Neural progenitor cell (in vitro differentiated cells): ENCODE data around the gene CYB561D1. TPM values are rescaled to one million over a fixed set of nuclear protein-coding genes. Genes with fewer than 3 reads are reported as not detected.

ENCODE experiments used
- DNase-seq: peaks from one replicate; pipeline ENCODE4 v3.0.0-alpha.2; 2016; ENCODE audit warnings: low spot score
- H2AFZ ChIP-seq: fragments of 200-600 bp; sonication (generic); replicated peaks from 2 replicates; pipeline ENCODE4 v1.6.1; 2016; ENCODE audit warnings: antibody characterized with exemption
- H3F3A ChIP-seq: fragments of 200-600 bp; sonication (generic); 2 replicates; pipeline ENCODE4 v1.6.1; 2016; ENCODE audit warnings: antibody characterized with exemption, low read depth
- H3K27ac ChIP-seq: fragments of 200-600 bp; sonication (generic); 2 replicates; pipeline ENCODE4 v1.5.1; 2016; ENCODE audit warnings: mild to moderate bottlenecking
- H3K27me3 ChIP-seq: fragments of 200-600 bp; sonication (generic); 2 replicates; pipeline ENCODE4 v1.6.1; 2016; ENCODE audit warnings: mild to moderate bottlenecking, moderate library complexity
- H3K36me3 ChIP-seq: fragments of 200-600 bp; sonication (generic); 2 replicates; pipeline ENCODE4 v1.5.1; 2016
- H3K4me1 ChIP-seq: fragments of 200-600 bp; sonication (generic); 2 replicates; pipeline ENCODE4 v1.6.1; 2016; ENCODE audit warnings: mixed run types
- H3K4me2 ChIP-seq: fragments of 200-600 bp; sonication (generic); 2 replicates; pipeline ENCODE4 v1.6.1; 2016
- H3K4me3 ChIP-seq: fragments of 200-600 bp; sonication (generic); 2 replicates; pipeline ENCODE4 v1.5.1; 2016
- H3K79me2 ChIP-seq: fragments of 200-600 bp; sonication (generic); 2 replicates; pipeline ENCODE4 v1.6.1; 2016; ENCODE audit warnings: low read depth
- H3K9ac ChIP-seq: fragments of 200-600 bp; sonication (generic); 2 replicates; pipeline ENCODE4 v1.6.1; 2016
- H3K9me3 ChIP-seq: fragments of 200-600 bp; sonication (generic); 2 replicates; pipeline ENCODE4 v1.5.1; 2016; ENCODE audit warnings: low read depth
- H4K20me1 ChIP-seq: fragments of 200-600 bp; sonication (generic); 2 replicates; pipeline ENCODE4 v1.6.1; 2016; ENCODE audit warnings: low read depth
- H3K27ac Mint-ChIP-seq: 3 replicates; pipeline ENCODE4 v1.8.0; 2021; ENCODE audit warnings: mixed read lengths
- H3K27me3 Mint-ChIP-seq: 2 replicates; pipeline ENCODE4 v1.8.0; 2022; ENCODE audit warnings: low read depth, mild to moderate bottlenecking, inconsistent platforms, moderate library complexity, mixed read lengths; ENCODE audit not compliant: insufficient read depth
- H3K36me3 Mint-ChIP-seq: 3 replicates; pipeline ENCODE4 v1.8.0; 2021; ENCODE audit warnings: mixed read lengths
- H3K4me1 Mint-ChIP-seq: 3 replicates; pipeline ENCODE4 v1.8.0; 2021; ENCODE audit warnings: mixed read lengths
- H3K4me3 Mint-ChIP-seq: 3 replicates; pipeline ENCODE4 v1.8.0; 2021; ENCODE audit warnings: mild to moderate bottlenecking, moderate library complexity, mixed read lengths
- H3K9me3 Mint-ChIP-seq: 3 replicates; pipeline ENCODE4 v1.8.0; 2020; ENCODE audit warnings: mixed read lengths
- CTCF ChIP-seq: fragments of 200-600 bp; sonication (generic); IDR thresholded peaks from 2 replicates; pipeline ENCODE4 v1.5.1; 2017; ENCODE audit warnings: antibody characterized with exemption, mild to moderate bottlenecking
- EZH2 ChIP-seq: fragments of 200-600 bp; sonication (generic); IDR thresholded peaks from 2 replicates; pipeline ENCODE4 v1.6.1; 2017; ENCODE audit warnings: antibody characterized with exemption, mild to moderate bottlenecking, moderate library complexity
- EZH2phosphoT487 ChIP-seq: fragments of 200-600 bp; sonication (generic); IDR thresholded peaks from 2 replicates; pipeline ENCODE4 v1.6.1; 2017; ENCODE audit warnings: antibody characterized with exemption
- total RNA-seq: library from RNA; depleted of rRNA; stranded (reverse); fragments of >200 nt; gene quantifications from 2 replicates; pipeline ENCODE4 v1.2.3, GENCODE V29; 2015; ENCODE audit warnings: low replicate concordance

Gene CYB561D1
- total RNA-seq, 1 donor from 2014 or later, result 4.3 TPM

- H4K20me1 ChIP-seq, result peaks cover 12% of the 10 kb centered on the region
- peak within 1 kb of the TSS; percentile 86 for H3K4me2 ChIP-seq
- H3K4me1 ChIP-seq, result peaks cover 4% of the 10 kb centered on the region
- peaks cover 25% of the 10 kb centered on the region for H3F3A ChIP-seq
- H3K9ac ChIP-seq, result no peak within 1 kb of the TSS
- Mint-ChIP-seq H3K36me3 (no peaks in the 10 kb centered on the region), H3K4me1 (peaks cover 2% of the 10 kb centered on the region), H3K27me3 (peaks cover 56% of the 10 kb centered on the region), H3K27ac (no peak within 1 kb of the TSS), H3K4me3 (peak within 1 kb of the TSS; percentile 86), H3K9me3 (no peaks in the 10 kb centered on the region)
- H3K27me3 ChIP-seq, result peaks cover 100% of the 10 kb centered on the region
- H3K4me3 ChIP-seq, result peak within 1 kb of the TSS; percentile 52
- no peak within 1 kb of the TSS for H3K27ac ChIP-seq
- H3K36me3 ChIP-seq, result no peaks in the 10 kb centered on the region
- no peaks in the 10 kb centered on the region for H3K79me2 ChIP-seq
- H2AFZ ChIP-seq, result peak within 1 kb of the TSS; percentile 72
- TF ChIP-seq CTCF (no peak), EZH2phosphoT487 (peak; percentile 92), EZH2 (peak; percentile 98)
- DNase-seq, result peak; percentile 71
- no peaks in the 10 kb centered on the region for H3K9me3 ChIP-seq
Observed at GRCh38 chr1:109466452-109467300, 27.2 kb upstream of the CYB561D1 start, which contains the start of gene SYPL2. TSS of gene SYPL2 (plus strand) at chr1:109466546. CDS start at chr1:109466844, 298 bp downstream.

GRCh38 chr1:109467301-109467777 is 26.6 kb upstream of the CYB561D1 start:
- Mint-ChIP-seq H3K36me3 (no peaks in the 10 kb centered on the region), H3K27ac (no peak overlapping the region), H3K27me3 (peaks cover 57% of the 10 kb centered on the region), H3K4me1 (peaks cover 2% of the 10 kb centered on the region), H3K9me3 (no peaks in the 10 kb centered on the region), H3K4me3 (peak overlapping the region; percentile 82)
- peak overlapping the region; percentile 52 for H3K4me3 ChIP-seq
- H3K27me3 ChIP-seq, result peaks cover 99% of the 10 kb centered on the region
- peak overlapping the region; percentile 86 for H3K4me2 ChIP-seq
- peak overlapping the region; percentile 4 for H2AFZ ChIP-seq
- H3F3A ChIP-seq, result peaks cover 25% of the 10 kb centered on the region
- DNase-seq, result peak; percentile 40
- no peak overlapping the region for H3K9ac ChIP-seq
- H3K36me3 ChIP-seq, result no peaks in the 10 kb centered on the region
- H3K79me2 ChIP-seq, result no peaks in the 10 kb centered on the region
- peaks cover 12% of the 10 kb centered on the region for H4K20me1 ChIP-seq
- peaks cover 4% of the 10 kb centered on the region for H3K4me1 ChIP-seq
- no peak overlapping the region for H3K27ac ChIP-seq
- no peaks in the 10 kb centered on the region for H3K9me3 ChIP-seq
- TF ChIP-seq CTCF (no peak), EZH2 (no peak), EZH2phosphoT487 (no peak)

GRCh38 chr1:109468061-109468460 is 25.8 kb upstream of the CYB561D1 start:
- Histone ChIP-seq H3K27me3 (peaks cover 98% of the 10 kb centered on the region), H3F3A (peaks cover 25% of the 10 kb centered on the region), H3K4me1 (peaks cover 4% of the 10 kb centered on the region), H3K4me3 (no peak overlapping the region), H3K9ac (no peak overlapping the region), H3K9me3 (no peaks in the 10 kb centered on the region), H2AFZ (no peak overlapping the region), H4K20me1 (peaks cover 12% of the 10 kb centered on the region), H3K36me3 (no peaks in the 10 kb centered on the region), H3K79me2 (no peaks in the 10 kb centered on the region), H3K4me2 (no peak overlapping the region), H3K27ac (no peak overlapping the region)
- TF ChIP-seq EZH2 (no peak), EZH2phosphoT487 (no peak), CTCF (no peak)
- Mint-ChIP-seq H3K9me3 (no peaks in the 10 kb centered on the region), H3K36me3 (no peaks in the 10 kb centered on the region), H3K27me3 (peaks cover 55% of the 10 kb centered on the region), H3K4me1 (peaks cover 2% of the 10 kb centered on the region), H3K4me3 (peak overlapping the region; percentile 82), H3K27ac (no peak overlapping the region)
- no peak for DNase-seq
